ENCODE data around the gene GSK3B.
"Not testable (repeated sequence)": the region's sequence is repeated elsewhere in the genome, so short reads cannot be mapped to it uniquely, and the experiment has no call there.

The GSK3B gene

DNA sequence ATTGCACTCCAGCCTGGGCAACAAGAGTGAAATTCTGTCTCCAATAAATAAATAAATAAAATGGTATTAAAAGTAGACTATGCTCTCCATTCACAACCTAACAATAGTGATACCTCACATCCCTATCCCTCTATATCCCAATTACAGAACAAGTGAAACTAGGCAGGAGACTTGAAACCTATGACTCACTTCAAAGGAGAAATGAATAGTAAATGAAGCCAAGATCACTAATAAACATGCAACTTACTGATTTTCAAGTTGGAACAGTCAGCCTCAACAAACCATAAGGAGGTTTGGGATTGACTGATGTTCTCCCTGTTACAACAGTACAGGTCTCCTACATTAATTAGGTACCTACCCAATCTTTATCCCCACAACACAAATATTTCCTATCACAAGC lies 103.4 kb downstream of the GSK3B start:
- DNase-seq: no peak

- DNase-seq: no peak
These were observed 104.1 kb downstream of the GSK3B start for GRCh38 chr3:119989981-119990655.

- not testable (repeated sequence) for DNase-seq
These were observed 107.4 kb downstream of the GSK3B start for GRCh38 chr3:119986812-119987211.

- no peak for DNase-seq
These were observed 112.9 kb downstream of the GSK3B start for GRCh38 chr3:119981386-119981785.

- no peak for DNase-seq
These were observed 115.6 kb downstream of the GSK3B start for GRCh38 chr3:119978554-119979208.

DNA sequence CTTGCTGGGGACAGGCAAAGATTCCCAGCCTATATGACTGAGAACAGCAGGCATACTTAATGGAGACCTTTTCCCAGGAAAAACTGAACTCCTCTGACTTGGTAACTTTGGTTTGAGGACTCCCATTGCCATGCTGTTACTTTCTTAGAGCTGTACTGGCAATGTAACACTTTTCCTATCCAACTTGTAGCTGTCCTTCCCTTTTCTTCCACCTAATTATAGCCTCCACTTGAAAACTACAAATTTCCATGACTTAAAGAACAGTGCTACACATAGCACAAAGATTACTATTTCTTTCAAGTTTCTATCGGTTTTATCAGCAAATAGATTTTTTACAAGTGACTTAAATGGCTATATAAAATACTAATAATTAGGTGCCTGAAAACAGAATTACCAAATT lies 116.9 kb downstream of the GSK3B start:
- no peak for DNase-seq

DNA sequence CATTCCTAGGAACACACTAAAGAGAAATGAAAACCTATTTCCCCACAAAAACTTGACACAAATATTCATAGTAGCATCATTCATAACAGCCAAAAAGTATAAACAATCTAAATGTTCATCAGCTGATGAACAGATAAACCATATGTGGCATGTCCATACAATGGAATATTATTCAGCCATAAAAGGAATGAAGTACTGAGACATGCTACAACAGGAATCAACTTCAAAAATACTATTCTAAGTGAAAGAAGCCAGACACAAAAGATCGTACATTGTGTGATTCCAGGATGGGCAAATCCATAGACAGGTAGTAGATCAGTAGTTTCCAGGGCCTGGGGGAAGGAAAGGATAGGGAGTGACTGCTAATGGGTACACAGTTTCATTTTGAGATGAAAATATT lies 118.0 kb downstream of the GSK3B start:
- no peak for DNase-seq

- DNase-seq: no peak
These were observed 119.6 kb downstream of the GSK3B start for GRCh38 chr3:119974656-119975055.

GRCh38 chr3:119973018-119973646 lies 121.1 kb downstream of the GSK3B start:
- no peak for DNase-seq

GRCh38 chr3:119969759-119970158 lies 124.5 kb downstream of the GSK3B start:
- DNase-seq: no peak

DNA sequence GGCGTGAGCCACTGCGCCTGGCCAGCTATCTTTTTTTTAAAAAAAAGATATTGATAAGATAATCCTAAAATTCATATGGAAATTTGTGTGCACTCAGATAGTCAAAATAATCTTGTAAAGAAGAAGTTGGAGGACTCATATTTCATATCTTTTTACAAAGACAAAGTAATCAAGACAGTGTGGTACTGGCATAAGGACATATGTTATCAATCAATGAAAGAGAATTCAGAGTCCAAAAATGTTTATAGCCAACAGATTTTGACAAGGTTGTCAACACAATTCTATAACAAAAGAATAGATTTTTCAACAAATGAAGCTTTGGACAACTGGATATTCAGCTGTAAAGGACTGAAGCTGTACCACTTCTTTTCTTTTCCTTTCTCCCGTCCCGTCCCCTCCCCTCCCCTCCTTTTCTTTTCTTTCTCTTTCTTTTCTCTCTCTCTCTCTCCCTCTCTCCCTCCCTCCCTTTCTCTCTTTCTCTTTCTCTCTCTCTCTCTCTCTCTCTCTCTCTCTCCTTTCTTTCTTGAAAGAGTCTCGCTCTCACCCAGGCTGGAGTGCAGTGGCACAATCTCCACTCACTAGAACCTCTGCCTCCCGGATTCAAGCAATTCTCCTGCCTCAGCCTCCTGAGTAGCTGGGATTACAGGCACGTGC lies 126.8 kb downstream of the GSK3B start:
- DNase-seq: no peak

- no peak for DNase-seq
These were observed 128.6 kb downstream of the GSK3B start for GRCh38 chr3:119965692-119966091.

DNA sequence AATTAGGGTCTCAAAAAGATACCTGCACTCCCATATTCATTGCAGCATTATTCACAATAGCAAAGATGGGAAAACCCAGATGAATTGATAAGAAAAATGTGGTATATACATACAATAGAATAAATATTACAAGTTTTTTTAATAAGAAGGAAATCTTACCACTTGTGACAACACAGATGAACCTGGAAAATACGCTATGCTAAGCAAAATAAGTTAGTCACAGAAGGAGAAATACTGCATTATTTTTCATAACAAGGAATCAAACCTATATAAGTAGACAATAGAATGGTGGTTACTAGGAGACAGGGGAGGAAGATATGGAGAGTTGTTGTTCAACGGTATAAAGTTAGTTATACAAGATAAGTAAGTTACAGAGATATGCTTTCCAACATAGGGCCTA lies 130.0 kb downstream of the GSK3B start:
- DNase-seq: no peak

DNA sequence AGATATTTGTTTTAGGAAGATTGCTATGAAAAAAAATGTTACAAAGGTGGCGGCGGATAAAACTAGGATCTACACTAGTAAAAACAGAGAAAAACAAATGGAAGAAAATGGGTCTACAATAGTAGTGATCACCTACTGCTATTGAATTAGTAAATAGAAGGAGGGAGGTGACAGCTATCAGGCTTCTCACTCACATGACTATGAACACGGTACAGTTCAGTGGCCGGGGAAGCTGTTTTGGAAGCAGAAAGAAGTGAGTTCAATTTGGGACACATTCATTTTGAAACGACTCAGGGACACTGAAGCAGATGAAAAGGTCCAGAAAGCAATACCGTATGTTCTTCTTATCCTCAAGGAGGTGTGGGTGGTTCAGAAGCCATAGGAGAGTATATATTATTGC lies 138.3 kb downstream of the GSK3B start:
- no peak for DNase-seq

DNA sequence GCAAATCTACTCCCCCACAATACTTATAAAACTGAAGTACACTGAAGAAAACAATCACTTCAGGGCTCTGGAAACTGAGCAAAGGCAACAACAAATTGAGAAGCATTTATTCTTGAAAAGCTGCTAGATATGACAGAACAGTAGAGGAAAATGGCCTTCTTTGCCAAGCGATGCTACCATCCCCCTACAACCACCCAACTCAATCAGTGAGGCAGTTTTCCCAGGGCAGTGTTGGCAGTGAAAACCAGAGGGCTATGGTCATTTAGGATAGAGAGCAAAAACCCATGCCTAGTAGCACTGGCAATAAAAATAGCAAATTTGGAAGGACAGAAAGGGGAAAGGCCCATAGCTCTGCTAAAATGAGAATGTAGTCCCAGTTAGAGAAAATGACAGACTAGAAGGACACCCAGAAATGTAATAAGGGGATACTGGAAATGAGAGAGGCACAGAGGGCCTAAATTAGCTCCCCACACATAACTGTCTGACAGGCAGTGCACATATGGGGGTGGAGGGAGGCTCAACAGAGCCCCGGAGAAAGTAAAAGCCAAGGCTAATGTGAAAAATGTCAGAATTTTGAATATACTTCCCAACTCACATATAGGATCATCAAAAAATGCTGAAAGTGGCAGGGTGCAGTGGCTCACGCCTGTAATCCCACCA lies 143.5 kb downstream of the GSK3B start:
- DNase-seq: no peak

GRCh38 chr3:119945291-119945690 lies 149.0 kb downstream of the GSK3B start:
- DNase-seq: no peak

DNA sequence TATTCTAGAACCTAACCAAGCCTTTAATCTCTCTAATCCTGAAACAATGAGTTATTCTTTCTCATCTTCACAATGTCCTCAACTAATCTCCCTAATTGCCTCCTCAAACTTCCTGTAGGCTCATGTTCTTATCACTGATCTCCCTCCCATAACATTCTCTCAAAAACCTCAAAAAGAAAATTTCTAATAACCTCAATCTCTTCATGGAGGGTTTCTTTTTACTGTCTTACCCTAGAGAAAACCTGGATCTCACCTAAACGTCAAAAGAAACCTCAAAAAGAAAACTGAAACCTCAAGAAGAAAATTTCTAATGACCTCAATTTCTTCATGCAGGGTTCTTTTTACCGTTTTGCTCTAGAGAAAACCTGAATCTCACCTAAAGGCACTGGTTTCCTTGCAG lies 150.2 kb downstream of the GSK3B start:
- DNase-seq: no peak

DNA sequence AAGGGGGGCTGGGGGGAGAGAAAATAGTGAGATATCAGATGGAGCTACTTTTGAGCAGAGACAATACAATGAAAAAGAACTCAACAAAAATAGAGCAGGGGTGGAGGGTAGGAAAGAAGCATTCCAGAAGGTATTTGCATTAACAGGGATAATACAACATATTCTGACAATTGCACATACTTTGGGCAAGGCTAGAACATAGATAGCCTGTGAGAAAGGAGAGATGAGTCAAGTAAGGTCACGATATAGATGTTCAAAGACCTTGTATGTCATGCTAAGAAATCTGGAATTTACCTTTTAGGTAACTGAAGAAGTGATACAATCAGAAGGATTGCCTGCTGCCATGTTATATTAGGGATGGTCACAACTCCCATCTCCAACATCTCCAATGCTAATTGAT lies 155.2 kb downstream of the GSK3B start:
- no peak for DNase-seq

GRCh38 chr3:119937229-119937628 lies 157.0 kb downstream of the GSK3B start:
- DNase-seq: no peak

DNA sequence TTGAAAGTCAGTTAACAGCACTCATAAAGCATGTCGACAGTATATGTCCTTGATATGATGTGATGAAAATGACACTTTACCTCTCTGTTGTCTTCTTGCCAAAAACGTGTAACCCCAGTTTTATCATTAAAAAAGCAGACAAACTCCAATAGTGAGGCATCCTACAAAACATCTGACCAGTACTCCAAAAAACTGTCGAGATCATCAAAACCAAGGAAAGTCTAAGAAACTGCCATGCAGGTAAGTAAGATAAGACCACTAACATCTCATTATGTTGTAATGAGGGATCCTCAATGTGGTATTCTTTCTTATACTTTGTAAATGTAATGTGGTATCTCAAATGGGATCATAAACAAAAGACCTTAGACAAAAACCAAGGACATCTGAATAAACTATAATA lies 160.0 kb downstream of the GSK3B start:
- no peak for DNase-seq

GRCh38 chr3:119933207-119933606 lies 161.0 kb downstream of the GSK3B start:
- no peak for DNase-seq

DNA sequence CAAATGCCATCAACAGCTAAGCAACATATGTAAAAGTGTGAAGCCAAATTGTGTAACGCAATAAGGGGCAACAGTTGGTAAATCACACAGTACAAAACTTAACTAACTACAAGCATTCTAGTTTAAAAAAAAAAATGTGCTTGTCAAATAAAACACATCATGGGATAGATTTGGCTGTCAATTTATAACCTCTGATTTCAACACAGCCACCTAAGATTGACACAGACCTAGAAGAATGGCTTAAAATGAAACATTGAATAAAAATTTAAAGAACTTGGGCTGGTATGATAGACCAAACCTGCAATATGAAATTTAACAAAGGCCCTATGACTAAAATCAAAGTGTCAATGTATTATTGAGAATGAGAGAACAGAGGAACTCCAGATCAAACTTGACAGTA lies 164.0 kb downstream of the GSK3B start:
- no peak for DNase-seq

DNA sequence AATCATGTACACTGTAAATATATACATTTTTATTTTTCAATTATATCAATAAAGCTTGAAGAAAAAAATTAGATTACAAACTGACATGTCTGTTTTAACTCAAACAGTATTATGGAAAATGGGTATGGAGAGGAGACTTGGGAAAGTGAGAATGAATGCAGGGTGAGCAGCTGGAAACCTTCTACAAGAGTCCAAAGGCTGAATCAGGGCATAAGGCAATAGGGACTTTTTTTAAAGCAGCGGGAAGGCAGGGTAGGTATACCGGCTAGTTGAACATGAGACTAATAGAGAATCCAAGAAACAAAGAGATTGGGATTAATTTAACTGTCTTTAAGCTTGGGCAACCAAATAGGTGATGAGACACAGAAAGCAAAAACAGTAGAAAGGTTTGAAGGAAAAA lies 167.1 kb downstream of the GSK3B start:
- DNase-seq: no peak
